Activated naive CD4-positive, alpha-beta T cell (primary cell): ENCODE results near the gene PTTG1.
A peak's percentile ranks its signal among the peaks of the same experiment; 100 is the strongest.

Experiments
- DNase-seq, 4 experiments: peaks; one replicate each; lab custom pipeline; 2025; lab: John Stamatoyannopoulos, UW

The PTTG1 gene

DNA sequence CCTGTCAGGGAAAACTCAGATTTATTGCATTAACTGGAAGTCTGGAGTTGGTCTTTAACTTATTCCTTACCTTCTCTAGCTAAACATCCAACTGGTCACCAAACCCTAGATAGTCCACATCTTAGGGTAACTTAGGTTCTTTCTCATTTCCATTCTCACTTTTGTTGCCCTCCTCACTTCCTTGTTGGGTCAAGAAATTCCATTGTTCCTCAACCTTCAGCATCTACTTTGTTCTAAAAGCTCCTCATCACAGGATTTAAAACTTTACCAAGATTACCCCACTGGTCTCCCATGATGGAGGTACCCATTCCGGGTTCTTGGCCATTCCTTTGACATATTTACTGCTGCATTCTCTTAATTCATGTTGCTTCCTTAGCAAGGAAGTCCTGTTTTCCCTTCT lies 32.1 kb downstream of the PTTG1 start:
- DNase-seq, result no peak

DNA sequence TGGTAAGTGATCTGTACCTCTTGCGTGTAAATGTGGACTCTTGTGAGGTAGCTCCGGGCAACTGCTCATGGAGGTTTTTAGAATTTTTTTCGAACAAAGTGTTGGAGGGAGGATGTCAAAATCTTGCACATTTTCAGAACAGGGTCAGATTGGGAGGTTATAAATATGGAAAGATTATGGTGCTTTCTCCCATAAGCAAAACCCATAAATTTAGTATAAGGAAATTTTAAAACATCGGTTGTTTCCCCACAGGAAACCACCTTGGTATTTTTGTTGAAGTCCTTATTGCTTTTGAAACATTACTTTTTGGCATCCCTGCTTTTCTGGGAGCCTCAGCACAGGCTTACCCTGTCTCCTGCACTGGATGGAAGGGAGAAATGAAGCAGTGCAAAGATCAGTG lies 33.9 kb downstream of the PTTG1 start:
- DNase-seq, result no peak

DNA sequence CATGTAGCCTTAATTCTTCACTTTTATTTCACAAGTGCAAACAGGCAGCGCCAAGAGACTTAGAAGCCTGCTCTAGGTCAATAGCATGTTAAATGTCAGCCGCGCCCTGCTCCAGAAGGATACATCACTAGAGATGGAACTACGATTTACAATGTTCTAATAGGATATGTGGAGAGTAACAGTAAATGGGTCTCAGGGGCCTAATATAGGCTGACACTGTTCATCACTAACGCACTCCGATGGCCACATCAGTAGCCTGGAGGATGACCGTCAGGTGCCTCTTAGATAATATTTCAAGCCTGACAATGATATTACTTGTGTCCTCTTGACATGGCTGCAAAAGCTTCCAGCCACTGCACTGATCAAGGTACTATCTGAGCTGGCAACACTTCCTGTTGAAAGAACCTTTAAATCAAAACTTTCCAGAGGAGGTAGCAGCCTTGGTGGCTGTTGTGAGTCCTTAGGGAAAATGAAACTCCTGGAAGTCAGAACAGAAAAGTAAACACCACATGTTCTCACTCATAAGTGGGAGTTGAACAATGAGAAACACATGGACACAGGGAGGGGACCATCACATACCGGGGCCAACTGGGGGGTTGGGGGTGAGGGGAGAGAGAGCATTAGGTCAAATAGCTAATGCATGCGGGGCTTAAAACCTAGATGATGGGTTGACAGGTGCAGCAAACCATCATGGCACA lies 35.0 kb downstream of the PTTG1 start:
- no peak for DNase-seq

DNA sequence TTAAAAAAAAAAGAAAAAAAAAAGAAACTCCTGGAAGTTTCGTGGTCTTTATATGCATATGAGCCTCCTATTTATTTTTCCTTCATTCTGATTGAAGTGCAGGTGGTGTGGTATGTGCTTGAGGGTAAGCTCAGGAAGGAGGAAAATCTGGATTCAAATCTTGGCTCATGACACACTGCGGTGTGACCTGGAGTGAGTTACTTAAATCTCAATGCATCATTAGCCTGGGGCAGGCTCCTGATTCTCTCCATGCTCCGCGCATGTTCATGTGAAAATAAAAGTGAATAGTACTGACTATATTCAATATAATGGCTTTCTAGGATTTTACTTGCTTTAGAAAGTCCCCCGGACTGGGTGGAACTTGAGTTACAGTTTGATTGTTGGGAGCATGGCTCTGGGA lies 35.6 kb downstream of the PTTG1 start:
- DNase-seq, result no peak

DNA sequence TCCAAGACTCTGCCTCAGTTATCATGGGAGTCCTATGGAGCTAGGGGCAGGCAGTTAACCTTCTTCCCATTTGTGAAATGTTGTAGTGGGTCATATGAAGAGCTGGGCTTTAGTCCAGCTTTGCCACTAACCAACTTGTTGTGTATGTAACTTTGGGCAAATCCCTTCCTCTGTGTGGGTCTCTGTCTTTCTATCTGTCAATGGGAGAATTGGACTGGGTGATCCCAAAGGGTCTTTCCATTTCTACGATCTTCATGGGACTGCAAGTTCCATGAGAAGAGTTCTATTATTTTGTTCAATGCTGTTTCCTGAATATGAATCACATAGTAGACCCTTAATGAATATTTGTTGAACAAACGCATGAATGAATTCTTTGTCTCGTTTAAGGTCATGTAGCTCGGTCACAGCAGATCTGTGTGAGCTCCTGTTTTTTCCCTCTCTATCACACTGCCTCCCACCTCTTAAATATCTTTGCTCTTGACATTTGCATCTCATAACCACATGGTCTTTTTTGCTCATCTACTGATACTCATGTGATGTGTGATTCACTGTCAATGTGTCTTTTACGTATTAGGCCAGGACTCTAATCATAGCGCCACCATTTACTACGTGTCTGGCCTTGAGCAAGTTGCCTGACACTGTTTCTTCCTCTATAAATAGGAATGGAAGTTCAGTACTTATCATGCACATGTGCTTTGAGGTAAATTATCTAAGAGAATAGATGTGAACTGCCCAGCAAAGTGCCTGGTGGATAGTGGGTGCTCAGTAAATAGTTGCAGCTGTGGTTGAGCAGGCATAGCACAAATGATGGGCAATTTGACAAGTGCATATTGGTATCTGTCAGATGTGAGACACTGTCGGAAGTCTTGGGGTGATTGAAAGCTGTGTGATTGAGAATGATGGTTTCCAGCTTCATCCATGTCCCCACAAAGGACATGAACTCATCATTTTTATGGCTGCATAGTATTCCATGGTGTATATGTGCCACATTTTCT lies 37.4 kb downstream of the PTTG1 start:
- no peak for DNase-seq

DNA sequence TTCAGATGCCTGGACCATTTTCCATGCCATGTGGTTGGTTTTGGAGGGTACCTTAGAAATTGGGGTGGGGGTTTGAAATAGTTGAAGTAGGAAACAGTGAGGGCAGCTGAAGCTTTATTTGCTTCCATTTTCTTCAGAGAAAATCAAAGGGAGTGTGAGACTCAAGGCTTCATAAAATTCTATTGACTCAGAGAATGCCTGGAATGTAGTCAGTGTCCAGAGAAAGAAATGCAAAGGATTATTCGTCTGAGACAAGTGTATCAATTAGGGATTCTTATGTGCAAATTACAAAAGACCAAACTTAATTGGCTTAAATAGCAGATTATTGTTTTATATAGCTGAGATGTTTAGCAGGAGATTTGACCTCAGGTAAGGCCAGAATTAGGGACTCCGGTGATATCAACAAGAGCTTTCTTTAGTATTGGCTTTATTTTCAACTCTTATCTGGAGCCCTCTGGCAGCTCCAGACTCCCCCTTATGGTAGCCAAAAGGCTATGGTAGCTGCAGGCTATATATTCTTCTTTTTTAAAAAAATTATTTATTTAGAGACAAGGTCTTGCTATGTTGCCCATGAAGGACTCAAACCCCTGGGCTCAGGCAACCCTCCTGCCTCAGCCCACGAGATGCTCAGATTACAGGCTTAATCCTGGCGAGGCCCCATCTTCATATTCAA lies 38.9 kb downstream of the PTTG1 start:
- no peak for DNase-seq

DNA sequence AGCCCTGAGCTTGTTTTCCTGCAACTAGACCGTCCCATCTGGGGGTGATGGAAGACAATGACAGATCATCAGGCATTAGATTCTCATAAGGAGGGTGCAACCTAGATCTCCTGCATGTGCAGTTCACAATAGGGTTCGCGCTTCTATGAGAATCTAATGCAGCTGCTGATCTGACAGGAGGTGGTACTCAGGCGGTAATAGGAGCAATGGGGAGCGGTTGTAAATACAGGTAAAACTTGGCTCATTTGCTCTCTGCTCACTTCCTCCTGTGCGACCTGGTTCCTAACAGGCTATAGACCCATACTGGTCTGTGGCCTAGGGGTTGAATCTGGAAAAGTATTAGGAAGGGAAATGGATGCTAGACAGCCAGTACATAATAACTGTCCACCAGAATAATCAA lies 39.7 kb downstream of the PTTG1 start:
- DNase-seq, result no peak

DNA sequence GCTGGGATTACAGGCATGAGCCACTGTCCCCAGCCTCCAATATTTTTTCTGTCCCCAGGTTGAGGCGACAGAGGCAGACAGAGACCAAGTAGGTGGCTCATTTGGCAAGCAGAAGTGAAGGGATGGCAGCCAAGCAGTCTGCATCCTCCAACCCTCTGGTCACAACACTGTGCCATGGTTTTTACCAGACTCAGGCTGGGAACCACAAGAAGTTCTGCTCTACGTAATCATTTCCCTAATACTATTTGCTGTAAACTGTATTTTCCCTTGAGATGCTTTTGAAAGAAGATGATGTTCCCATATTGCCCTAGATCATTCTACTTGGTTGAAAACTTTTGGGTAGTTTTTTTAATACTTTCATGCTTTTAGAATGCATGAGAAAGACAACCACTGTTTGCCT lies 40.5 kb downstream of the PTTG1 start:
- no peak for DNase-seq

DNA sequence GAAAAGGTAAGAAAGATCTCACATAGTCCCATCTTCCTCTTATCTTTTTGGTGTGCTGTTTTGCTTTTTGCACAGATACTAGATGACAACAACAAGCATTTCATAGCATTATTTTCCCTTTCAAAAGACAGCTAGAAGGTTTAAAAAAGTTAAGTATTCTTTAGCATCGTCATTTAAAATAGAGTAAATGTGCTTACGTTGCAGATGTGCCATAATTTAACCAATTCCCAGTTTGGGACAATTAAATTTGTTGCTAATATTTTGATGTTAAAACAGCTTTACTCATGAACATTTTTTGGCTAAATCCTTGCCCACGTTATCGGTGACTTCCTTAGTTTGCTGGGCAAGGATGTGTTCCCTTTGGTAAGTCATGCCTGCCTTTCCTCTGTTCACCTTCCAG lies 41.6 kb downstream of the PTTG1 start:
- no peak for DNase-seq

DNA sequence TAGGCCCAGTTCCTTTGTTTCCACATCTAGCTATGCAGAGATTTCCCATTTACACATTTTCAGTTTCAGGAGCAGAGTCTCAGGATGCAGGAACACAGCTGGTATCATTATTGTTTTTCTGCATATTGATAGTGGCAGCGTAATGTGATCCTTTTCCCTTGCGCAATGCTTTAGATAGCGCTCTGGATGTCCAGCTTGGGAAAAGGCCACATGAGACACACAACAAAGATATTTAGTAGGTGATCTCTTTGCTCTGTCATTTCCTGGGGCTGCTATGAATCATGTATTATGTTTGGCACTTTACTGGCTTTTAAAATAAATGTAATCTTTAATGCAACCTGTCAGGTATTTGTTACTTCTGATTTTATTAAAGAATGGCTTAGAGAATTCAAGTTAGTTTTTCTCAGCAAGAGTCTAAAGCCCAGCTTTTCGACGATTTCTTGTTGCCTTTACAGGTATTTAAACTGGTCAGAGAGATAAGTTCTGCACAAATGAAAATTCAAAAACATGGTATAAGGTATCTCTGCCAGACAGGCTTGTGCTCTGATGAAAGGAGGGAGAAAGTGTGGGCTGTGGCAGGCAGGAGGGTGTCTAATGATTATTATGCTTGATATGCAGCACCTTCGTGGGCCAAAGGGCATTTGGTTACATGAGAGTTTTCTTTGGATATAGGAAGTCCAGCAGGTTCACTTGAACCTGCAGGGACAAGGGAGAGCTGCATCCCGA lies 42.2 kb downstream of the PTTG1 start:
- DNase-seq, result no peak

DNA sequence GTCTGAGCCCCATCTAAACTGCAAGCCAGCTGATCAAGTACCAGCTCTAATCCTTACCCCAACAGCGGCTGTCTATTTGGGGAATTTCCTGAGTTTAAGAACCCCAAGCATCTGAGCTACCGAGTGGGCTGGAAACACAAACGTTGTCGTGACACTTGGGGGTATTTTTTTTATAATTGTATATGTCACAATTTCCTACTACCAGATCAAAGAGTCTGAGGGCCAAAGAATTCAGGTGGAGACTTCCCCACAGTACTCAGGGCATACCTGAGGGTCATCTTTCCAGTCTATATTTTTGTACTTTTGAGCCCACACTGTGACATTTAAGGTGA lies 42.8 kb downstream of the PTTG1 start:
- no peak for DNase-seq

DNA sequence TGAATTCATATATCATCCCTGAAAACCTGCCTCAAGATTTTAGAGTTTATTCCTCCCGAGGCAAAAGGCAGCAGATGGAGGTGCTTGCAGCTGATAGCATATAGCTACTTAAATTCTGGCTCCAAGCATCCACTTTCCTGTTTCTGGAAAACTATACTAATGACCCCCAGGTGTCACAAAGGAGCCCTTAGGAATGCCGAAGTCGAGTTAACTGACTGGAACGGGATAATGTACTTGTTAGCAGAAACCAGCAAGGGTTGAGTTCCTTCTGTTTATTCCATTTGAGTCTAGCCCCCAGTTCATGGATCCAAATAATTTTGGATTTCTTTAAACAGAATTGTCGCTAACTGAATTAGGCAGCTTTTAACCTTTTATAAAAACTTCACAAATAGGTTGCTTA lies 44.5 kb downstream of the PTTG1 start:
- no peak for DNase-seq

DNA sequence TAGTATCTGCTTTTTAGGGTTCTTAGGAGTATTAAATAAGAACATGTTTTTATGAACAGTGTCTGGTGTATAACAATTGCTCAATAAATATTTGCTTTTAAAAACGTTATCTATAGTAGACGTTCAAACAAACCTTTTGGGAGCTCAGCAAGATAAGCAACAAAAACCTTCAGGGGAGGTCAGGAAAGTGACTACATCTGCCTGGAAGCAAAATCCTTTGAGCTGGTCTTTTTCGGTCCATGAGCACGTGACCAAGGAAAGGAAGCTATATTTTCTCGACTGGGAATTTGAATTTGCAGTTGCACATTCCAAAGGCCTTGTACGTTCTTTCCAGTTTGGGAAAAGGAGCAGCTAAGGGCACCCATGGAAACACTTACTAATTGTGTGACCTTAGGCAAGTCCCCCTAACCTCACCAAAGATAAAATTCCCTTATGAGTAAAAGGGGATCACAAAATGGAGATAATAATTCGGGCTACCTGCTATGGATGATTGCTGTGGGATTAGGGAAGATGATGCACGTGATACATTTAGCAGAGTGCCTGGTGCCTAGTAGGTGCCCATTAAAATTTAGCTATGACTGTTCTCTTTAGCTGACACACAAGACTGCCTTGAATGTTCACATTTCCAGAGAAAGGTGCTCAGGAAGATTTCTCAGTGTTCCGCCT lies 45.4 kb downstream of the PTTG1 start:
- DNase-seq, result no peak

DNA sequence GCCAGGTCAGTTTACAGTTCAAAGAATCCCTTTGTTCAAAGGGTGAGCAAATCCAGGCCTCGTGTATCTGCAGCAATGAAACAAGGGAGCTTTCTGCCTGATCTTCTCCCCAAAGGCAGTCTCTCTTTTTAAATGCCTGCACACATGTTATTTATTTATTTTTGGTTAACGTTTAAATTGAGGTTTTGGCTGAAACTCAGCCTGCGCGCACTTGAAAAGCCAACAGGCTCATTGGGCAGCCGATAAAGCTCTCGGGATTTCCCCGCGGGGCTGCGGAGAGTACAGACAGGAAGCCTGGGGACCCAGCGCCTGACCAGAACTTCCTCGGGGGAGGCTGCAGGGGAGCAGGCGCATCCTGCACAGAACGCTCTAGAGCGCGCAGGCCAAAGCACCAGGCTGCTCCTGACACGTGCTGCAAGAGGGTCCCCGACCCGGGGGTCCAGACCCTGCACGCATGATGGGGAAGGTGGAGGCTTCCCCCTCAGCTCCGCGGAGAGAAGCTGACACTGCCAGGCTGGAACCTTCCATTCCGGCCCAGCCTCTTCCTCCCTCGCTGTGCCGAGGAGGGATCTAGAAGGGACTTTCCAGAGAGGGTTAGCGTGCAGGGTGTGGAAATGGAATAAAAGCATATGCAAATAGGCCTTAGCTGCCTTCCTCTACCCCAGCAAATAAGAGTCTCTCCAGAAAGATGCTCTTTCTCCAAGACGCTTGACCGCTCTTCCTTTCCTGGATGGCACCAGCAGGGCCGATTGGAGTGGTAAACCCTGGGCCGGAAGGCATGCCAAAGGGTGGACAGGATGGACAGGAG lies 46.1 kb downstream of the PTTG1 start:
- DNase-seq, result peak; percentile 7 to 39 (median 34)

DNA sequence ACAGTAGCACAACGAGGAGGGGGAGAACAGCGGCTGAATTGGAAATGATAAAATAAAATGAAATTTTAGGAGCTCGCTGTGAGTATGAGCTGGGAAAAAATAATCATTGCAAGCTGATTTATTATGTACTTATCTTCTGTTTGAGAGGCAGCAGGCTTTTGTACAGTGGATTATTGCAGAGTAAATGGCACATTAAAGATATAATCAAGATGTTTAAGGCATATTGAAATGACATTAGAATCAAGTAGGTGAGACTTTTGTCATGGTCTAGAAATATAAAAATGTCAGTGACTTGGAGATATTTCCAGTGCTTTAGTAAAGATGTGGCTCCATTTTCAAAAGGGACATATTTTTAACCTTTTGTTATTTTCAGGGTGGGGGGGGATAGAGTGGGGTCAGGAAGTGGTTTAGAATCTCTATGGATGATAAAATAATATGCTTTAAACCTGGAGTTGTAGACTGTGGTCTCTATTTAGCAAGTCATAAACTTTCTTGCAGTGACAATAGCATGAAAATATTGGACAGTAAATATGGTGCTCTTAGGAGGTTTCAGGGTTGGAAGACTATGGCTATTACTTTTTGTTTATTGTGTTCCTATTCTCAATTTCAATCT lies 46.8 kb downstream of the PTTG1 start:
- no peak for DNase-seq

DNA sequence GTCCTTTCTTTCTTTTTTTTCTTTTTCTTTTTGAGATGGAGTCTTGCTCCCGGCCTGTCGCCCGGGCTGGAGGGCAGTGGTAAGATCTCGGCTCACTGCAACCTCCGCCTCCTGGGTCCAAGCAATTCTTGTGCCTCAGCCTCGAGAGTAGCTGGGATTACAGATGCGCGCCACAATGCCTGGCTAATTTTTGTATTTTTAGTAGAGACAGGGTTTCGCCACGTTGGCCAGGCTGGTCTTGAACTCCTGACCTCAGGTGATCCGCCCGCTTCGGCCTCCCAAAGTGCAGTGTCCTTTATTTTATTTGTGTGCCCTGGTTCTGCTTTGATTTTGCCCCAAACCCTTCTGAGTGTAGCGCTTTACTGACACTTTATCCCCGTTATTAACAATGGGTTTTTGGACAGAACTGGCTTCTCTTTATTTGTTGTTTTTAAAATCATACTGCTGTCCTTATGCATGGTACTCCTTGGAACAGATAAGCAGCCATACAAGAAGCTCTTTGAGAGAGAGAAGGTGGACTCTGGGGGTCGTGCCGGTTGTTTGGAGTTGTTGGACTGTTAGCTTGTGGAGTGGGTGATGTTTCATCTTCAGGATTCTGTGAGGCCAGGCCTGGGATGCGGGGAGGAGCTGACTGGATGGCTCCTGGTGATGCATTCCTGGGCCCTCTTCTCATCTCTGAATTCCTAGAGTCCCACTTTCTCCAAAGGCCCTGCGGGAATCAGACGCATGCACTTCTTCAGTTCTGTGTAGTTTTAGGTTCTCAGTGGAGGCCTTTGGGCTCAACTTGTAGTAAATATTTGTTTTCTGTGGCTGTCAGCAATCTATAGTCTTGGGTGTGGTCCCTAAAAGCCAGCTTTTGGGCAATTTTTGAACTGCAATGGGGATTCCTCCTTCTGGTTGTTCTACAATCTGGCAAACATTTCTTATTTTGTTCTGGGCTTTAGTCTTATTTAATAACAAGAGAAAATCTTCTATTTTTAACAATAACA lies 47.8 kb downstream of the PTTG1 start:
- DNase-seq, result no peak

DNA sequence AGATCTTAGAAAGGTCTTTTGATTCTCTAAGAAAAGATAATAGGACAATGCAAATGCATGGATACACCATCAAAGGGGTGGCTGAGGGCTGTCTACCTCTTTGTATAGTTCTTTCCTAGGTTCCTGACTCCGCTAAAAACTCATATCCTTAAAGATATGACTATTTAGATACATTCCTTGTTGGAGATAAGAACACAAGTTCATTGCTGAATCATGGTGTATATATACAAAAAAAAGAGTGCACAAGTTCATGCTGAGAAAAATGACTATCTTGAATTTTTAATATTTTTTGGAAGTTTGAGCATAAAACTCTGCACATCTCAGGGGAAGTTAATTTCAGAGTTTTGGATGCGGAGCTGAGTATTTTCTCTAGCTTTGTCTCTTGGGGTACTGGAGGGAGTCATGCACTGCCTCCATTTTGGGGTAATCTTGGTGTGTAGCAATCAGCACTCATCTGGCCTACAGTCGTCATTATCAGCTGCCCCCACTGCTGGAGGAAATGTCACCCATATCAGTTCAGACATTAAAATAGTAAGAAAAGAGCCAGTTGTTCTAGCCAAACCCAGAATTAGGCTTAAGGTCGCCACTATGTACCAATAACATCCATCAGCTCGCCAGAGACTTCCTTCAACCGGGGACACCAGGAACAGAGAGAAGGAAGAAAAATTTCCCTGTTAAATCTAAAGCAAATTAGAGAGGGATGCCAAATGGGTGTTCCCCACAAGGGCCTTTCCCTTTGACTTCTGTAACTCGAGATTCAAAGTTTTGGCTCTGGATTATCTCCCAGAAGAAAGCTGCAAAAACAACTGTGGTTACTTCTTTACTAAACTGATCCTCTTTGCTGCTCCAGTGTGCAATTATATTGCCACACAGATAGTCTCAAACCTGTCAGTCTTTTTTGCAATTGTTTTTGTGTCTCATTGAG lies 49.0 kb downstream of the PTTG1 start:
- DNase-seq, result no peak

DNA sequence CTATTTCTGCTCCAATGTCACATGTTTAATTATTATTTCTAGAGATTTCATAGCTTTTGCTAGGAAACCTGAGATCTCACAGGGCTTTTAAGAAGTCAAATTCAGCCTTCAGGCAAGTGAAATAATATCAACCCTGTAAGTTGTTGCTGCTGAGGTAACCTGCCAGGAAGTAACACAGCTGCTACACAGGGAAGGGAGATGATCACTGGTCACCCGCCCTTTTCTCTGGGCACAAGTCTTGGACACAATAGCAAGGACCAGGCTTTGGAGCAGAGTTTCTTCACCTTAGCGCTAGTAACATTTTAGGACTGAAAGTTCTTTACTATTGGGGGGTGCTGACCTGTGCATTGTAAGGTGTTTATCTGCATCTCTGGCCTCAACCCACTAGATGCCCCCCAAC lies 50.1 kb downstream of the PTTG1 start:
- no peak for DNase-seq
